ENCODE results near the gene PIEZO2.

The PIEZO2 gene

DNA sequence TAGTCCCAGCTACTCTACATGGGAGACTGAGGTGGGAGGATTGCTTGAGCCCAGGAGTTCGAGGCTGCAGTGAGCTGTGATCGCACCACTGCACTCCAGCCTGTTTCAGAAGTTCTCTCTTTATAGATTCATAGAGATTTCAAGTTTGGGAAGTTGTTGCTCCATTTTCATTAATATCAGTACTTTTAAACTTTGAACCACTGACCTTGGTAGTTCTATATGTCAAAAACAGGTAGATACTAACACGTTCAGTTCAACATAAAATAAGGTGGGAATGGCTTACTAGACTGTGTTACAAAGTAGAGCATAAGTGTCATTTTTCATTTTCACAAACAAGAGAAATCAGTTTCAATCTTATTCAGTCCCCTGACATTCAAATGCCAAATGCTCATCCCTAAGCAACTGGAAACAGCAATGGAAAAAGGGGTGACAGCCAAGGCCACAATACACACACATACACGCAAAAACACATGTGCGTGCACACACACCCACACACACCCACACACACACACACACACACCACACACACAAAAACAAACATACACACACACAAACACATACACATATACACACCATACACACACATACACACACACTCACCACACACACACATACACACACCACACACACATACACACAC is 71.7 kb downstream of the PIEZO2 start:
- Mint-ChIP-seq H3K4me3 (no peak overlapping the region), H3K27ac (no peak overlapping the region), H3K27me3 (ENCODE audit: low read depth, poor library complexity) (no peaks in the 10 kb centered on the region), H3K4me1 (peaks cover 18% of the 10 kb centered on the region), H3K9me3 (no peaks in the 10 kb centered on the region), H3K36me3 (ENCODE audit: low read depth) (no peaks in the 10 kb centered on the region)
- TF ChIP-seq, protein P1, sequence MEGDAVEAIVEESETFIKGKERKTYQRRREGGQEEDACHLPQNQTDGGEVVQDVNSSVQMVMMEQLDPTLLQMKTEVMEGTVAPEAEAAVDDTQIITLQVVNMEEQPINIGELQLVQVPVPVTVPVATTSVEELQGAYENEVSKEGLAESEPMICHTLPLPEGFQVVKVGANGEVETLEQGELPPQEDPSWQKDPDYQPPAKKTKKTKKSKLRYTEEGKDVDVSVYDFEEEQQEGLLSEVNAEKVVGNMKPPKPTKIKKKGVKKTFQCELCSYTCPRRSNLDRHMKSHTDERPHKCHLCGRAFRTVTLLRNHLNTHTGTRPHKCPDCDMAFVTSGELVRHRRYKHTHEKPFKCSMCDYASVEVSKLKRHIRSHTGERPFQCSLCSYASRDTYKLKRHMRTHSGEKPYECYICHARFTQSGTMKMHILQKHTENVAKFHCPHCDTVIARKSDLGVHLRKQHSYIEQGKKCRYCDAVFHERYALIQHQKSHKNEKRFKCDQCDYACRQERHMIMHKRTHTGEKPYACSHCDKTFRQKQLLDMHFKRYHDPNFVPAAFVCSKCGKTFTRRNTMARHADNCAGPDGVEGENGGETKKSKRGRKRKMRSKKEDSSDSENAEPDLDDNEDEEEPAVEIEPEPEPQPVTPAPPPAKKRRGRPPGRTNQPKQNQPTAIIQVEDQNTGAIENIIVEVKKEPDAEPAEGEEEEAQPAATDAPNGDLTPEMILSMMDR (IDR thresholded peaks at IDR 0.05), result no peak
- no peak for DNase-seq

DNA sequence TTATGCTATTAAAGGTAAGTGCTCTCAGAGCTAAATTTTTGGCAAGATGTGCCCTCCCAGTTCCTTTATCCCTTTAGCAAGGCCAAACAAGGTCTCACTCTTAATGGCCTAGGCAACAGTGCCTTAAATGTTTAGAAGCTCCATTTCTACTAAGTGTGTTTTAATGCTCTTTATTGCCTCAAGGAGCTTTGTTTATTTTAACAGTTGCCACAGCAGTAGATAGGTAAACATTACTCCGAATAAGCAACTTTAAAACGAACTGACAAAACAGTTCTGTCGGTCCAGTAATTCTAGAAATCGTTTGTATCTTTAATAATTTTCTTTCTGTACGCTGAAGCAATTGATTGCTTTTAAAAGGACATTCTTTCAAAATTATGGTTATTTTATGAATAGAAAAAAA is 74.5 kb downstream of the PIEZO2 start:
- Mint-ChIP-seq H3K27me3 (ENCODE audit: low read depth, poor library complexity) (peaks cover 3% of the 10 kb centered on the region), H3K4me3 (no peak overlapping the region), H3K36me3 (ENCODE audit: low read depth) (no peaks in the 10 kb centered on the region), H3K4me1 (peaks cover 18% of the 10 kb centered on the region), H3K9me3 (no peaks in the 10 kb centered on the region), H3K27ac (no peak overlapping the region)
- DNase-seq, result no peak
- TF ChIP-seq, protein P1 (IDR thresholded peaks at IDR 0.05), result no peak

DNA sequence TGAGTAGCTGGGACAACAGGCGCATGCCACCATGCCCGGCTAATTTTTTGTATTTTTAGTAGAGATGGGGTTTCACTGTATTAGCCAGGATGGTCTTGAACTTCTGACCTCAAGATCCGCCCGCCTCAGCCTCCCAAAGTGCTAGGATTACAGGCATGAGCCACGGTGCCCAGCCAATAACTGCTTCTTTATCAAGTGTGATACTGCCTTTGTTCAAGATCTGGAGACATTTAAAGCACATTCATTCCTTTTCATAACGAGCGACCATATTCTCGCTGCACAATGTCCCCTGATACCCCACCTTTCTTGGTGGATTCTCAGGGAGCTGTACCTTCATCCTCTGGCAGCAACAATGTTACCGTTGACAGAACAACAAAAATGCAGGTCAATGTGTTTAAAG is 75.4 kb downstream of the PIEZO2 start:
- Mint-ChIP-seq H3K27ac (no peak overlapping the region), H3K27me3 (ENCODE audit: low read depth, poor library complexity) (peaks cover 3% of the 10 kb centered on the region), H3K4me3 (no peak overlapping the region), H3K4me1 (peaks cover 18% of the 10 kb centered on the region), H3K9me3 (no peaks in the 10 kb centered on the region), H3K36me3 (ENCODE audit: low read depth) (no peaks in the 10 kb centered on the region)
- TF ChIP-seq, protein P1 (IDR thresholded peaks at IDR 0.05), result no peak
- no peak for DNase-seq

DNA sequence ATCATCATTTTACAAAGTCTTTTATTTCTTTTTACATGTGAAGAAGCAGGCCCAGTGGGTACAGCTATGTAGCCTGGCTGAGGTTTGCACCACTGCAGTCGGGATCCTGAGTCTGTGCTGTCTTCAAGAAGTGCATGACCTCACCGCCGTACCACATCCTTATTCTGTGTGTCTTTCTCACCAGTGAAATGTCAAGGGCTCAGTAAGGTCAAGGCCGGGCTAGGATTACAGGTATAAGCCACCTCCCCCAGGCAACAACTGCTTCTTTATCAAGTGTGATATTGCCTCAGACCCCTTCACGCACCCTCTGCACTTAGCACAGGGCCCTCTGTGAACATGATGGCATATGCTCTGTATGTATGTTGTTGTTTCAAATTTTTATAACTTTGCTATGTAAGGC is 76.7 kb downstream of the PIEZO2 start:
- no peaks in the 10 kb centered on the region for H3K36me3 Mint-ChIP-seq (ENCODE audit: low read depth)
- H3K27me3 Mint-ChIP-seq (ENCODE audit: low read depth, poor library complexity), result peaks cover 3% of the 10 kb centered on the region
- H3K4me3 Mint-ChIP-seq, result no peak overlapping the region
- peaks cover 18% of the 10 kb centered on the region for H3K4me1 Mint-ChIP-seq
- no peak overlapping the region for H3K27ac Mint-ChIP-seq
- TF ChIP-seq, protein P1 (IDR thresholded peaks at IDR 0.05), result no peak
- peaks cover 8% of the 10 kb centered on the region for H3K9me3 Mint-ChIP-seq
- DNase-seq, result no peak

DNA sequence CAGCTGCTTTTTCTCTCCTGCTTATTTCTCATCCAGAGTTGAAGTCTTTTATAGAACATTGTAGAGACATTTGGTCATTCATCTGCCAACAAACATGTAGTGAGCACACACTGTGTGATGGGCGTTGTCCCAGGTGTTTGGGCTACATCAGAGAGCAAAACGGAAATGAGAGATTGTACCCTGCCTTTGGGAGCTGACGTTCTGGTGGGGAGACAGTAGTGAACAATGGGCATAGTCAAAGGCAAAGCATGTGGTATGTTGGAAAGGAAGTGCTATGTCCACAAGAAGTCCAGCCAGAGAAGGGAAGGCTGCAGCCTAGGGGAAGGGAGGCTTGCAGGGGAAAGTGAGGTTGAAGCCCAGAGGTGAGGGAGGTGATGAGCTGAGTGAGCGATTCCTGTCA is 78.1 kb downstream of the PIEZO2 start:
- TF ChIP-seq, protein P1 (IDR thresholded peaks at IDR 0.05), result no peak
- H3K27ac Mint-ChIP-seq, result no peak overlapping the region
- H3K36me3 Mint-ChIP-seq (ENCODE audit: low read depth), result no peaks in the 10 kb centered on the region
- H3K4me3 Mint-ChIP-seq, result no peak overlapping the region
- peaks cover 18% of the 10 kb centered on the region for H3K4me1 Mint-ChIP-seq
- peaks cover 3% of the 10 kb centered on the region for H3K27me3 Mint-ChIP-seq (ENCODE audit: low read depth, poor library complexity)
- no peak for DNase-seq
- peaks cover 11% of the 10 kb centered on the region for H3K9me3 Mint-ChIP-seq

DNA sequence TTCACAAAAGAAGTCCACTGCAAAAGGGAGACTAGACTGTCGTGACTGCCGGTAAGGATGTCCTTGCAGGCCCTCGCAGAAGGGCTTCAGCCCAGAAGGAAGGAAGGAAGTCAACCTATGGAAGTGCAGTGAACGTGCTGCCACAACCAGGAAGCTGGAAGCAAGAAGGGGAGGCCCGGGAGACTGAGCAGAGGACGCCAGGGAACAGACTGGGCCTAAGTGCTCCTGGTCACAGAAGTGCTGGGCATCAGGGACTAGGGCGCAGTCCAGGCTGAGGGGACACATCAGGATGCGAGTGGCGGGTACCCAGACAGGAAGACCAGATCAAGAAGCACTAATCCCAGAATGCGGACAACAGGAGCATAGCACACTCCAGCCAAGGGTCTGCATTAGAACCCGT is 78.8 kb downstream of the PIEZO2 start:
- no peak overlapping the region for H3K27ac Mint-ChIP-seq

More for the DNA sequence above, 78.8 kb downstream of the PIEZO2 start:
- no peak for DNase-seq
- H3K27me3 Mint-ChIP-seq (ENCODE audit: low read depth, poor library complexity), result peaks cover 3% of the 10 kb centered on the region
- H3K4me1 Mint-ChIP-seq, result peaks cover 17% of the 10 kb centered on the region
- no peaks in the 10 kb centered on the region for H3K36me3 Mint-ChIP-seq (ENCODE audit: low read depth)
- TF ChIP-seq, protein P1 (IDR thresholded peaks at IDR 0.05), result no peak
- peaks cover 11% of the 10 kb centered on the region for H3K9me3 Mint-ChIP-seq
- no peak overlapping the region for H3K4me3 Mint-ChIP-seq

All from nephron progenitor cell (in vitro differentiated cells).